CD4-positive, alpha-beta memory T cell (primary cell): ENCODE data around the gene AGBL4. TPM values are rescaled to one million over a fixed set of nuclear protein-coding genes. Genes with fewer than 3 reads are reported as not detected.

Experiments
- polyA plus RNA-seq, 2 donors: library from polyadenylated mRNA; unstranded; fragments of 300-500 nt; fragmentation: Illumina TruSeq; gene quantifications; one replicate each; pipeline ENCODE4 v1.2.3, GENCODE V29; 2021
- total RNA-seq, 2 experiments: library from RNA; stranded (reverse); gene quantifications; one replicate each; pipeline ENCODE4 v1.2.3, GENCODE V29; 2021

The AGBL4 gene
- total and polyA plus RNA-seq, 4 experiments from 2014 or later = not detected

Other genes with a start within 250 kb of the AGBL4 start
- not detected for gene ELAVL4, start 85.0 kb upstream of the AGBL4 start, total RNA-seq
- not detected for gene ELAVL4, start 85.0 kb upstream of the AGBL4 start, polyA plus RNA-seq